Central memory CD8-positive, alpha-beta T cell (primary cell): ENCODE results near the gene CREB1.
"Not testable (repeated sequence)": the region's sequence is repeated elsewhere in the genome, so short reads cannot be mapped to it uniquely, and the experiment has no call there.

Source experiments
- ATAC-seq: fragments of 150-1000 bp; cut with Tn5 transposase; replicated peaks from 2 replicates; pipeline ENCODE4 v1.10.0; 2022; ENCODE audit warnings: mild to moderate bottlenecking, moderate FRiP score, moderate number of reproducible peaks; ENCODE audit not compliant: poor library complexity, severe bottlenecking; ENCODE audit errors: extremely low read depth
- DNase-seq, 2 donors: peaks; one replicate each; pipeline ENCODE4 v3.0.0; 2021; ENCODE audit warnings: low spot score in 2 of 2
- H3K27ac Mint-ChIP-seq: one replicate; pipeline ENCODE4 v1.8.0; 2022; ENCODE audit warnings: low read depth, mild to moderate bottlenecking, moderate library complexity, mixed read lengths
- H3K27me3 Mint-ChIP-seq: one replicate; pipeline ENCODE4 v1.8.0; 2022; ENCODE audit warnings: mixed read lengths
- H3K36me3 Mint-ChIP-seq: one replicate; pipeline ENCODE4 v1.8.0; 2022; ENCODE audit warnings: mild to moderate bottlenecking, moderate library complexity, mixed read lengths; ENCODE audit not compliant: insufficient read depth
- H3K4me1 Mint-ChIP-seq: one replicate; pipeline ENCODE4 v1.8.0; 2022; ENCODE audit warnings: mixed read lengths
- H3K4me3 Mint-ChIP-seq: one replicate; pipeline ENCODE4 v1.8.0; 2022; ENCODE audit warnings: mild to moderate bottlenecking, moderate library complexity, mixed read lengths
- H3K9me3 Mint-ChIP-seq: one replicate; pipeline ENCODE4 v1.8.0; 2022; ENCODE audit warnings: mixed read lengths

The CREB1 gene

GRCh38 chr2:207635468-207636200 is 105.9 kb downstream of the CREB1 start:
- Mint-ChIP-seq H3K27me3 (peaks cover 7% of the 10 kb centered on the region), H3K9me3 (peaks cover 5% of the 10 kb centered on the region), H3K36me3 (no peaks in the 10 kb centered on the region), H3K4me3 (no peak overlapping the region), H3K4me1 (no peaks in the 10 kb centered on the region), H3K27ac (no peak overlapping the region)
- DNase-seq (no peak), ATAC-seq (no peak)

DNA sequence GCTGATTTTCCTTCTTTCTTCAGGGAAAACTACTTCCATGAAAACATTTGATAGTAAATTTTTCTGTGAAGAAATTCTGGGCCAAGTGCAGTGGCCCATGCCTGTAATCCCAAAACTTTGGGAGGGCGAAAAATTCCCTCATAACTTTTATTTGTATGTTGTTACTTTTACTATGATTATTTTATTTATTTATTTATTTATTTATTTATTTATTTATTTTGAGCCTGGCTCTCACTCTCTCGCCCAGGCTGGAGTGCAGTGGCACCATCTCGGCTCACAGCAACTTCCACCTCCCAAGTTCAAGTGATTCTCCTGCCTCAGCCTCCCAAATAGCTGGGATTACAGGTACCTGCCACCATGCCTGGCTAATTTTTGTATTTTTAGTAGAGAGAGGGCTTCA is 109.5 kb downstream of the CREB1 start:
- H3K27ac Mint-ChIP-seq, ATAC-seq, H3K9me3 Mint-ChIP-seq, H3K36me3 Mint-ChIP-seq, H3K4me1 Mint-ChIP-seq, DNase-seq, H3K4me3 Mint-ChIP-seq: not testable (repeated sequence)
- H3K27me3 Mint-ChIP-seq: peaks cover 19% of the 10 kb centered on the region

DNA sequence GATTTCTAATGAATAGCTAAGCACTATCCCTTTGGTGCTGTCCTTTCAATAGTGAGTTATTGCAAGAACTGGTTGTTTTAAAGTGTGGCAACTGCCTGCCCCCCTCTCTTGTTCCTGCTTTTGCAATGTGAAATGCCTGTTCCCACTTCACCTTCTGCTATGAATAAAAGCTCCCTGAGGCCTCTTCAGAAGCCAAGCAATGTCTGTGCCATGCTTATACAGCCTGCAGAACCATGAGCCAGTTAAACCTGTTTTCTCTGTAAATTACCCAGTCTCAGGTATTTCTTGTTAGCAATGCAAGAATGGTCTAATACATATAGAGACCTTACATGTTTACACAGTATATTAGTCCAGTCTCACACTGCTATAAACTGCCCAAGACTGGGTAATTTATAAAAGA is 110.4 kb downstream of the CREB1 start:
- Mint-ChIP-seq H3K4me1 (no peaks in the 10 kb centered on the region), H3K36me3 (no peaks in the 10 kb centered on the region), H3K27ac (no peak overlapping the region), H3K9me3 (peaks cover 5% of the 10 kb centered on the region), H3K4me3 (no peak overlapping the region), H3K27me3 (peaks cover 19% of the 10 kb centered on the region)
- ATAC-seq (no peak), DNase-seq (no peak)

GRCh38 chr2:207640661-207641060 is 110.9 kb downstream of the CREB1 start:
- Mint-ChIP-seq H3K27ac (no peak overlapping the region), H3K27me3 (peaks cover 19% of the 10 kb centered on the region), H3K36me3 (no peaks in the 10 kb centered on the region), H3K4me1 (no peaks in the 10 kb centered on the region), H3K9me3 (peaks cover 5% of the 10 kb centered on the region), H3K4me3 (no peak overlapping the region)
- ATAC-seq (no peak), DNase-seq (no peak)

- H3K9me3 Mint-ChIP-seq: peaks cover 5% of the 10 kb centered on the region
- DNase-seq (no peak), ATAC-seq (no peak)
- no peak overlapping the region for H3K4me3 Mint-ChIP-seq
- H3K4me1 Mint-ChIP-seq: no peaks in the 10 kb centered on the region
- H3K27ac Mint-ChIP-seq: no peak overlapping the region
- no peaks in the 10 kb centered on the region for H3K36me3 Mint-ChIP-seq
- H3K27me3 Mint-ChIP-seq: peaks cover 19% of the 10 kb centered on the region
These were observed 114.1 kb downstream of the CREB1 start for GRCh38 chr2:207643892-207644291.

GRCh38 chr2:207646582-207646981 is 116.8 kb downstream of the CREB1 start:
- H3K9me3 Mint-ChIP-seq, H3K27ac Mint-ChIP-seq, ATAC-seq, DNase-seq, H3K4me3 Mint-ChIP-seq, H3K36me3 Mint-ChIP-seq, H3K27me3 Mint-ChIP-seq, H3K4me1 Mint-ChIP-seq: not testable (repeated sequence)
